ENCODE measurements around the gene MSS51. TPM values are rescaled to one million over a fixed set of nuclear protein-coding genes. Genes with fewer than 3 reads are reported as not detected.

Gene MSS51
- total RNA-seq, 1 donor from 2014 or later: 22.4 TPM

- no peak overlapping the region for H3K4me3 ChIP-seq (ENCODE audit: low read length in 3 of 3)
- H3K4me1 ChIP-seq (ENCODE audit: control insufficient read depth in 3 of 3, insufficient read depth in 3 of 3, low read length in 3 of 3): peaks cover 0 to 3% (median 0%) of the 10 kb centered on the region in 3 donors
- no peak overlapping the region for H3K9ac ChIP-seq (ENCODE audit: low read depth in 1 of 3, low read length in 3 of 3)
- no peaks in the 10 kb centered on the region for H3K9me3 ChIP-seq (ENCODE audit: control insufficient read depth in 3 of 3, low read length in 3 of 3)
- no peak overlapping the region for H3K27ac ChIP-seq (ENCODE audit: low read depth, low read length)
- H3K36me3 ChIP-seq (ENCODE audit: control insufficient read depth in 3 of 3, insufficient read depth in 3 of 3, low read length in 3 of 3): peaks cover 5 to 9% (median 6%) of the 10 kb centered on the region in 3 donors
- no peaks in the 10 kb centered on the region for H3K27me3 ChIP-seq (ENCODE audit: control insufficient read depth in 3 of 3, insufficient read depth in 3 of 3, low read length in 3 of 3)
Measured at GRCh38 chr10:73456187-73456890, 23.0 kb upstream of the MSS51 start.

GRCh38 chr10:73449113-73449512 lies 15.8 kb upstream of the MSS51 start:
- Histone ChIP-seq H3K36me3 (ENCODE audit: control insufficient read depth in 3 of 3, insufficient read depth in 3 of 3, low read length in 3 of 3) (peaks cover 13 to 25% (median 15%) of the 10 kb centered on the region in 3 donors), H3K27me3 (ENCODE audit: control insufficient read depth in 3 of 3, insufficient read depth in 3 of 3, low read length in 3 of 3) (no peaks in the 10 kb centered on the region), H3K27ac (ENCODE audit: low read depth, low read length) (no peak overlapping the region), H3K9me3 (ENCODE audit: control insufficient read depth in 3 of 3, low read length in 3 of 3) (no peaks in the 10 kb centered on the region), H3K9ac (ENCODE audit: low read depth in 1 of 3, low read length in 3 of 3) (no peak overlapping the region), H3K4me3 (ENCODE audit: low read length in 3 of 3) (no peak overlapping the region), H3K4me1 (ENCODE audit: control insufficient read depth in 3 of 3, insufficient read depth in 3 of 3, low read length in 3 of 3) (peaks cover 0 to 3% (median 0%) of the 10 kb centered on the region in 3 donors)

GRCh38 chr10:73448384-73448783 lies 15.0 kb upstream of the MSS51 start:
- no peaks in the 10 kb centered on the region for H3K27me3 ChIP-seq (ENCODE audit: control insufficient read depth in 3 of 3, insufficient read depth in 3 of 3, low read length in 3 of 3)
- H3K36me3 ChIP-seq (ENCODE audit: control insufficient read depth in 3 of 3, insufficient read depth in 3 of 3, low read length in 3 of 3): peaks cover 13 to 29% (median 18%) of the 10 kb centered on the region in 3 donors
- no peak overlapping the region for H3K4me3 ChIP-seq (ENCODE audit: low read length in 3 of 3)
- peaks cover 0 to 8% (median 4%) of the 10 kb centered on the region in 3 donors for H3K4me1 ChIP-seq (ENCODE audit: control insufficient read depth in 3 of 3, insufficient read depth in 3 of 3, low read length in 3 of 3)
- no peak overlapping the region for H3K27ac ChIP-seq (ENCODE audit: low read depth, low read length)
- H3K9me3 ChIP-seq (ENCODE audit: control insufficient read depth in 3 of 3, low read length in 3 of 3): no peaks in the 10 kb centered on the region
- H3K9ac ChIP-seq (ENCODE audit: low read depth in 1 of 3, low read length in 3 of 3): no peak overlapping the region

GRCh38 chr10:73446926-73447325 lies 13.6 kb upstream of the MSS51 start:
- Histone ChIP-seq H3K4me1 (ENCODE audit: control insufficient read depth in 3 of 3, insufficient read depth in 3 of 3, low read length in 3 of 3) (peaks cover 0 to 11% (median 4%) of the 10 kb centered on the region in 3 donors), H3K36me3 (ENCODE audit: control insufficient read depth in 3 of 3, insufficient read depth in 3 of 3, low read length in 3 of 3) (peaks cover 11 to 24% (median 14%) of the 10 kb centered on the region in 3 donors), H3K4me3 (ENCODE audit: low read length in 3 of 3) (no peak overlapping the region), H3K27ac (ENCODE audit: low read depth, low read length) (no peak overlapping the region), H3K9me3 (ENCODE audit: control insufficient read depth in 3 of 3, low read length in 3 of 3) (no peaks in the 10 kb centered on the region), H3K27me3 (ENCODE audit: control insufficient read depth in 3 of 3, insufficient read depth in 3 of 3, low read length in 3 of 3) (no peaks in the 10 kb centered on the region), H3K9ac (ENCODE audit: low read depth in 1 of 3, low read length in 3 of 3) (no peak overlapping the region)

GRCh38 chr10:73444457-73444856 lies 11.1 kb upstream of the MSS51 start:
- H3K9me3 ChIP-seq (ENCODE audit: control insufficient read depth in 3 of 3, low read length in 3 of 3): no peaks in the 10 kb centered on the region
- peaks cover 0 to 11% (median 4%) of the 10 kb centered on the region in 3 donors for H3K4me1 ChIP-seq (ENCODE audit: control insufficient read depth in 3 of 3, insufficient read depth in 3 of 3, low read length in 3 of 3)
- H3K4me3 ChIP-seq (ENCODE audit: low read length in 3 of 3): no peak overlapping the region
- no peak overlapping the region for H3K27ac ChIP-seq (ENCODE audit: low read depth, low read length)
- peaks cover 11 to 22% (median 14%) of the 10 kb centered on the region in 3 donors for H3K36me3 ChIP-seq (ENCODE audit: control insufficient read depth in 3 of 3, insufficient read depth in 3 of 3, low read length in 3 of 3)
- peak overlapping the region in 2 of 3 donors; percentile 1 to 4 for H3K9ac ChIP-seq (ENCODE audit: low read depth in 1 of 3, low read length in 3 of 3)
- no peaks in the 10 kb centered on the region for H3K27me3 ChIP-seq (ENCODE audit: control insufficient read depth in 3 of 3, insufficient read depth in 3 of 3, low read length in 3 of 3)

GRCh38 chr10:73439605-73440312 lies 6.4 kb upstream of the MSS51 start:
- Histone ChIP-seq H3K27ac (ENCODE audit: low read depth, low read length) (no peak overlapping the region), H3K4me1 (ENCODE audit: control insufficient read depth in 3 of 3, insufficient read depth in 3 of 3, low read length in 3 of 3) (peaks cover 0 to 7% (median 4%) of the 10 kb centered on the region in 3 donors), H3K27me3 (ENCODE audit: control insufficient read depth in 3 of 3, insufficient read depth in 3 of 3, low read length in 3 of 3) (no peaks in the 10 kb centered on the region), H3K4me3 (ENCODE audit: low read length in 3 of 3) (no peak overlapping the region), H3K9ac (ENCODE audit: low read depth in 1 of 3, low read length in 3 of 3) (no peak overlapping the region), H3K36me3 (ENCODE audit: control insufficient read depth in 3 of 3, insufficient read depth in 3 of 3, low read length in 3 of 3) (peaks cover 14 to 22% (median 20%) of the 10 kb centered on the region in 3 donors), H3K9me3 (ENCODE audit: control insufficient read depth in 3 of 3, low read length in 3 of 3) (no peaks in the 10 kb centered on the region)

- H3K9me3 ChIP-seq (ENCODE audit: control insufficient read depth in 3 of 3, low read length in 3 of 3): no peaks in the 10 kb centered on the region
- H3K36me3 ChIP-seq (ENCODE audit: control insufficient read depth in 3 of 3, insufficient read depth in 3 of 3, low read length in 3 of 3): peaks cover 9 to 16% (median 15%) of the 10 kb centered on the region in 3 donors
- no peaks in the 10 kb centered on the region for H3K27me3 ChIP-seq (ENCODE audit: control insufficient read depth in 3 of 3, insufficient read depth in 3 of 3, low read length in 3 of 3)
- peaks cover 0 to 9% (median 7%) of the 10 kb centered on the region in 3 donors for H3K4me1 ChIP-seq (ENCODE audit: control insufficient read depth in 3 of 3, insufficient read depth in 3 of 3, low read length in 3 of 3)
- H3K9ac ChIP-seq (ENCODE audit: low read depth in 1 of 3, low read length in 3 of 3): no peak overlapping the region
- H3K4me3 ChIP-seq (ENCODE audit: low read length in 3 of 3): no peak overlapping the region
- H3K27ac ChIP-seq (ENCODE audit: low read depth, low read length): no peak overlapping the region
Measured at GRCh38 chr10:73439055-73439454, 5.7 kb upstream of the MSS51 start.

- Histone ChIP-seq H3K9ac (ENCODE audit: low read depth in 1 of 3, low read length in 3 of 3) (peak overlapping the region; percentile 55 to 86 (median 70)), H3K4me3 (ENCODE audit: low read length in 3 of 3) (peak overlapping the region; percentile 65 to 82 (median 66)), H3K4me1 (ENCODE audit: control insufficient read depth in 3 of 3, insufficient read depth in 3 of 3, low read length in 3 of 3) (peaks cover 3 to 10% (median 5%) of the 10 kb centered on the region in 3 donors), H3K27me3 (ENCODE audit: control insufficient read depth in 3 of 3, insufficient read depth in 3 of 3, low read length in 3 of 3) (no peaks in the 10 kb centered on the region), H3K9me3 (ENCODE audit: control insufficient read depth in 3 of 3, low read length in 3 of 3) (no peaks in the 10 kb centered on the region), H3K36me3 (ENCODE audit: control insufficient read depth in 3 of 3, insufficient read depth in 3 of 3, low read length in 3 of 3) (peaks cover 9 to 19% (median 13%) of the 10 kb centered on the region in 3 donors), H3K27ac (ENCODE audit: low read depth, low read length) (peak overlapping the region; percentile 89)
Measured at GRCh38 chr10:73432646-73433537, 469 bp downstream of the MSS51 start.

GRCh38 chr10:73426318-73426717 lies 7.0 kb downstream of the MSS51 start:
- peaks cover 0 to 10% (median 2%) of the 10 kb centered on the region in 3 donors for H3K4me1 ChIP-seq (ENCODE audit: control insufficient read depth in 3 of 3, insufficient read depth in 3 of 3, low read length in 3 of 3)
- H3K9me3 ChIP-seq (ENCODE audit: control insufficient read depth in 3 of 3, low read length in 3 of 3): no peaks in the 10 kb centered on the region
- no peak overlapping the region for H3K27ac ChIP-seq (ENCODE audit: low read depth, low read length)
- no peak overlapping the region for H3K4me3 ChIP-seq (ENCODE audit: low read length in 3 of 3)
- peaks cover 41 to 61% (median 50%) of the 10 kb centered on the region in 3 donors for H3K36me3 ChIP-seq (ENCODE audit: control insufficient read depth in 3 of 3, insufficient read depth in 3 of 3, low read length in 3 of 3)
- no peaks in the 10 kb centered on the region for H3K27me3 ChIP-seq (ENCODE audit: control insufficient read depth in 3 of 3, insufficient read depth in 3 of 3, low read length in 3 of 3)
- H3K9ac ChIP-seq (ENCODE audit: low read depth in 1 of 3, low read length in 3 of 3): no peak overlapping the region
